ENCODE results near the gene TSPAN4. TPM values are rescaled to one million over a fixed set of nuclear protein-coding genes. Genes with fewer than 3 reads are reported as not detected.

The TSPAN4 gene
- total RNA-seq, 1 experiment from 2014 or later, result 43.6 TPM

DNA sequence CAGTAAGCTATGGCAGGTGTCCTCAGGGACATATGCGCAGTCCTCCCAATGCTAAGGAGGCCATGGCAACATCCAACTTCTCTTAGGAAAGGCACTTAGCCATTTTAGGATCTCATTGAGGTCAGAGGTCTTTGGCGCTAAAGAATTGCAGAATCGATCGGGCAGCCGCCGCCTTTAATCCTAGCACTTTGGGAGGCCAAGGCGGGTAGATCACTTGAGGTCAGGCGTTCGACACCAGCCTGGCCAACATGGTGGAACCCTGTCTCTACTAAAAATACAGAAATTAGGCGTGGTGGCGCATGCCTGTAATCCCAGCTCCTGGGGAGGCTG lies 69.2 kb downstream of the TSPAN4 start:
- peak overlapping the region; percentile 81; the same call in 1 of the 2 replicates for H2AFZ ChIP-seq
- H4K20me1 ChIP-seq (ENCODE audit: insufficient read depth), result no peaks in the 10 kb centered on the region
- TF ChIP-seq, protein P1, sequence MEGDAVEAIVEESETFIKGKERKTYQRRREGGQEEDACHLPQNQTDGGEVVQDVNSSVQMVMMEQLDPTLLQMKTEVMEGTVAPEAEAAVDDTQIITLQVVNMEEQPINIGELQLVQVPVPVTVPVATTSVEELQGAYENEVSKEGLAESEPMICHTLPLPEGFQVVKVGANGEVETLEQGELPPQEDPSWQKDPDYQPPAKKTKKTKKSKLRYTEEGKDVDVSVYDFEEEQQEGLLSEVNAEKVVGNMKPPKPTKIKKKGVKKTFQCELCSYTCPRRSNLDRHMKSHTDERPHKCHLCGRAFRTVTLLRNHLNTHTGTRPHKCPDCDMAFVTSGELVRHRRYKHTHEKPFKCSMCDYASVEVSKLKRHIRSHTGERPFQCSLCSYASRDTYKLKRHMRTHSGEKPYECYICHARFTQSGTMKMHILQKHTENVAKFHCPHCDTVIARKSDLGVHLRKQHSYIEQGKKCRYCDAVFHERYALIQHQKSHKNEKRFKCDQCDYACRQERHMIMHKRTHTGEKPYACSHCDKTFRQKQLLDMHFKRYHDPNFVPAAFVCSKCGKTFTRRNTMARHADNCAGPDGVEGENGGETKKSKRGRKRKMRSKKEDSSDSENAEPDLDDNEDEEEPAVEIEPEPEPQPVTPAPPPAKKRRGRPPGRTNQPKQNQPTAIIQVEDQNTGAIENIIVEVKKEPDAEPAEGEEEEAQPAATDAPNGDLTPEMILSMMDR (conservative IDR thresholded peaks at IDR 0.05), result no peak
- no peak for TF ChIP-seq EZH2 (IDR thresholded peaks at IDR 0.05; ENCODE audit: low read depth)
- no peaks in the 10 kb centered on the region for H3K36me3 ChIP-seq (ENCODE audit: low read depth)
- peaks cover 11% of the 10 kb centered on the region for H3K4me1 ChIP-seq (replicated peaks; ENCODE audit: insufficient read depth)
- H3K27ac ChIP-seq, result peak overlapping the region; percentile 68; the same call in 1 of the 2 replicates
- no peaks in the 10 kb centered on the region for H3K9me2 ChIP-seq (ENCODE audit: insufficient read depth)
- H3K27me3 ChIP-seq (ENCODE audit: insufficient read depth, low read depth), result no peaks in the 10 kb centered on the region
- peak overlapping the region; percentile 92 for H3K4me2 ChIP-seq
- DNase-seq, result no peak
- BruUV-seq (replicated peaks), result no TSS peak
- H3K9me3 ChIP-seq (ENCODE audit: insufficient read depth, low read depth), result no peaks in the 10 kb centered on the region
- H3K79me2 ChIP-seq (ENCODE audit: low read depth), result peaks cover 23% of the 10 kb centered on the region
- POLR2A ChIA-PET (ENCODE audit: unreplicated experiment), result interaction anchor here (0.6 kb wide), 1 partner anchor 504 kb away, joined by 6 read pairs; no protein-coding TSS in a partner anchor
- no peaks in the 10 kb centered on the region; the same call in 1 of the 2 replicates for H3F3A ChIP-seq (ENCODE audit: insufficient read depth, low read depth)
- CTCF ChIA-PET, result no interaction called here
- intact Hi-C loops (cut with micrococcal nuclease; ENCODE audit: unreplicated experiment), result loop anchor here (5.0 kb wide), 1 partner anchor 130 kb away; no protein-coding TSS in a partner anchor
- peak overlapping the region; percentile 66 for H3K4me3 ChIP-seq

DNA sequence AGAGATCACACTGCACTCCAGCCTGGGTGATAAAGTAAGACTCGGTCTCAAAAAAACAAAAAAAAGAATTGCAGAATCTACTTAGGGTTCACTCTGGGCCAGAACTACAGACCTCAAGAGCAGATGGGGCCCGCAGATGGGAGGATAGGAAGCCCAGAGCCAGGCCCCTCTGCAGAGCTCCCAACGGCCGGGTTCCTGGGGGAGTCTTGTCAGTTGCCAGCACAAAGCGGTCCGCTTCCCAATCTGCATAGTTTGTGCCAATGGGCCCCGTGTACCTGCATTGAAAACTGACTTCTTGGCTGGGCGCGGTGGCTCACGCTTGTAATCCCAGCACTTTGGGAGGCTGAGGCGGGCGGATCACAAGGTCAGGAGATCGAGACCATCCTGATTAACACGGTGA lies 69.6 kb downstream of the TSPAN4 start:
- H3F3A ChIP-seq (ENCODE audit: insufficient read depth, low read depth), result no peaks in the 10 kb centered on the region; the same call in 1 of the 2 replicates
- H2AFZ ChIP-seq, result no peak overlapping the region
- no peaks in the 10 kb centered on the region for H3K36me3 ChIP-seq (ENCODE audit: low read depth)
- H3K27ac ChIP-seq, result no peak overlapping the region
- no TSS peak for BruUV-seq (replicated peaks)
- H3K9me3 ChIP-seq (ENCODE audit: insufficient read depth, low read depth), result no peaks in the 10 kb centered on the region
- H3K79me2 ChIP-seq (ENCODE audit: low read depth), result peaks cover 23% of the 10 kb centered on the region
- DNase-seq, result no peak
- POLR2A ChIA-PET (ENCODE audit: unreplicated experiment), result interaction anchor here (0.6 kb wide), 1 partner anchor 505 kb away, joined by 6 read pairs; no protein-coding TSS in a partner anchor
- H4K20me1 ChIP-seq (ENCODE audit: insufficient read depth), result no peaks in the 10 kb centered on the region
- H3K27me3 ChIP-seq (ENCODE audit: insufficient read depth, low read depth), result no peaks in the 10 kb centered on the region
- H3K4me2 ChIP-seq, result 0 out of 2 replicates have a peak overlapping the region, but pooled peaks have one; percentile 92
- no peak for TF ChIP-seq EZH2 (IDR thresholded peaks at IDR 0.05; ENCODE audit: low read depth)
- TF ChIP-seq, protein P1 (conservative IDR thresholded peaks at IDR 0.05), result no peak
- H3K4me1 ChIP-seq (replicated peaks; ENCODE audit: insufficient read depth), result peaks cover 11% of the 10 kb centered on the region
- H3K9me2 ChIP-seq (ENCODE audit: insufficient read depth), result no peaks in the 10 kb centered on the region
- H3K4me3 ChIP-seq, result no peak overlapping the region
- intact Hi-C loops (cut with micrococcal nuclease; ENCODE audit: unreplicated experiment), result loop anchor here (5.0 kb wide), 1 partner anchor 130 kb away; no protein-coding TSS in a partner anchor
- CTCF ChIA-PET, result no interaction called here

GRCh38 chr11:913043-913442 lies 70.4 kb downstream of the TSPAN4 start:
- no peaks in the 10 kb centered on the region for H3K9me2 ChIP-seq (ENCODE audit: insufficient read depth)
- no peak overlapping the region for H3K4me2 ChIP-seq
- no peak overlapping the region for H3K27ac ChIP-seq
- H3F3A ChIP-seq (ENCODE audit: insufficient read depth, low read depth), result no peaks in the 10 kb centered on the region; the same call in 1 of the 2 replicates
- no peak for TF ChIP-seq EZH2 (IDR thresholded peaks at IDR 0.05; ENCODE audit: low read depth)
- TF ChIP-seq, protein P1 (conservative IDR thresholded peaks at IDR 0.05), result no peak
- H3K27me3 ChIP-seq (ENCODE audit: insufficient read depth, low read depth), result no peaks in the 10 kb centered on the region
- intact Hi-C loops (cut with micrococcal nuclease; ENCODE audit: unreplicated experiment), result loop anchor here (5.0 kb wide), 1 partner anchor 129 kb away; no protein-coding TSS in a partner anchor
- H2AFZ ChIP-seq, result no peak overlapping the region
- POLR2A ChIA-PET (ENCODE audit: unreplicated experiment), result no interaction called here
- no TSS peak for BruUV-seq (replicated peaks)
- peaks cover 11% of the 10 kb centered on the region for H3K4me1 ChIP-seq (replicated peaks; ENCODE audit: insufficient read depth)
- no peak for DNase-seq
- no peaks in the 10 kb centered on the region for H3K36me3 ChIP-seq (ENCODE audit: low read depth)
- CTCF ChIA-PET, result no interaction called here
- H4K20me1 ChIP-seq (ENCODE audit: insufficient read depth), result no peaks in the 10 kb centered on the region
- H3K9me3 ChIP-seq (ENCODE audit: insufficient read depth, low read depth), result no peaks in the 10 kb centered on the region
- peaks cover 21% of the 10 kb centered on the region for H3K79me2 ChIP-seq (ENCODE audit: low read depth)
- no peak overlapping the region for H3K4me3 ChIP-seq

Measured in PC-9 (cell line).